Neuronal stem cell (in vitro differentiated cells): ENCODE data around the gene WDR49.

Source experiments
- DNase-seq: peaks from one replicate; pipeline ENCODE4 v3.0.0-alpha.2; 2013; ENCODE audit warnings: low spot score
- H2AFZ ChIP-seq: one replicate; pipeline ENCODE4 v1.6.1; 2013; ENCODE audit warnings: mild to moderate bottlenecking, low read length, inconsistent platforms
- H2AK5ac ChIP-seq: 2 replicates; pipeline ENCODE4 v1.6.1; 2013; ENCODE audit warnings: low read depth, mild to moderate bottlenecking, inconsistent platforms, low read length, moderate library complexity, mixed read lengths
- H2BK120ac ChIP-seq: 2 replicates; pipeline ENCODE4 v1.6.1; 2013; ENCODE audit warnings: low read depth, mild to moderate bottlenecking, inconsistent platforms, low read length, moderate library complexity, mixed read lengths
- H2BK12ac ChIP-seq: one replicate; pipeline ENCODE4 v1.6.1; 2013; ENCODE audit warnings: low read length, inconsistent platforms
- H2BK15ac ChIP-seq: 2 replicates; pipeline ENCODE4 v1.6.1; 2013; ENCODE audit warnings: mild to moderate bottlenecking, low read length, inconsistent platforms, mixed read lengths
- H2BK5ac ChIP-seq: one replicate; pipeline ENCODE4 v1.6.1; 2013; ENCODE audit warnings: inconsistent platforms, mild to moderate bottlenecking, low read length, moderate library complexity
- H3K14ac ChIP-seq: one replicate; pipeline ENCODE4 v1.6.1; 2013; ENCODE audit warnings: low read length, inconsistent platforms
- H3K18ac ChIP-seq: 2 replicates; pipeline ENCODE4 v1.6.1; 2013; ENCODE audit warnings: low read length, inconsistent platforms
- H3K23ac ChIP-seq: 2 replicates; pipeline ENCODE4 v1.6.1; 2013; ENCODE audit warnings: low read depth, mild to moderate bottlenecking, mixed read lengths, low read length, inconsistent platforms; ENCODE audit not compliant: poor library complexity
- H3K27ac ChIP-seq: replicated peaks from 3 replicates; pipeline ENCODE4 v1.5.1; 2013; ENCODE audit warnings: low read length, inconsistent platforms
- H3K27me3 ChIP-seq, 3 experiments: 2 replicates each; pipeline ENCODE4 v1.6.1; 2013; ENCODE audit warnings: low read length in 3 of 3, mild to moderate bottlenecking in 2 of 3, inconsistent platforms in 1 of 3, low read depth in 1 of 3, mixed read lengths in 1 of 3, moderate library complexity in 1 of 3; ENCODE audit not compliant: control insufficient read depth in 3 of 3, insufficient read depth in 3 of 3
- H3K36me3 ChIP-seq, 2 donors: replicated peaks in 1 of 2; 2 replicates each; pipeline ENCODE4 v1.6.1; 2013; ENCODE audit warnings: low read length in 2 of 2; ENCODE audit not compliant: control insufficient read depth in 2 of 2, insufficient read depth in 2 of 2
- H3K4ac ChIP-seq: 2 replicates; pipeline ENCODE4 v1.6.1; 2013; ENCODE audit warnings: inconsistent platforms, mild to moderate bottlenecking, low read length, moderate library complexity
- H3K4me1 ChIP-seq, 2 donors: 1 replicate in 1 of 2; 2 replicates in 1 of 2; pipeline ENCODE4 v1.6.1; 2013; ENCODE audit warnings: low read length in 2 of 2, low read depth in 1 of 2; ENCODE audit not compliant: control insufficient read depth in 2 of 2, insufficient read depth in 1 of 2
- H3K4me2 ChIP-seq: one replicate; pipeline ENCODE4 v1.6.1; 2013; ENCODE audit warnings: mild to moderate bottlenecking, low read length, inconsistent platforms; ENCODE audit not compliant: insufficient read depth, poor library complexity, severe bottlenecking
- H3K4me3 ChIP-seq, 2 donors: 2 replicates each; pipeline ENCODE4 v1.5.1; 2013; ENCODE audit warnings: low read length in 2 of 2, mild to moderate bottlenecking in 2 of 2, inconsistent platforms in 1 of 2, moderate library complexity in 1 of 2
- H3K79me1 ChIP-seq: one replicate; pipeline ENCODE4 v1.6.1; 2013; ENCODE audit warnings: low read depth, mild to moderate bottlenecking, inconsistent platforms, low read length, moderate library complexity
- H3K9ac ChIP-seq: one replicate; pipeline ENCODE4 v1.6.1; 2013; ENCODE audit warnings: mild to moderate bottlenecking, low read depth, low read length, inconsistent platforms; ENCODE audit not compliant: poor library complexity
- H3K9me3 ChIP-seq, 2 donors: replicated peaks in 1 of 2; 2 replicates each; pipeline versions ENCODE3 to v1.6.1; 2013; ENCODE audit warnings: low read length in 2 of 2, mild to moderate bottlenecking in 2 of 2, inconsistent platforms in 1 of 2, low read depth in 1 of 2, mixed read lengths in 1 of 2, moderate library complexity in 1 of 2; ENCODE audit not compliant: control insufficient read depth in 2 of 2, insufficient read depth in 1 of 2
- H4K8ac ChIP-seq: one replicate; pipeline ENCODE4 v1.6.1; 2013; ENCODE audit warnings: low read depth, mild to moderate bottlenecking, inconsistent platforms, low read length, moderate library complexity
- H4K91ac ChIP-seq: one replicate; pipeline ENCODE4 v1.6.1; 2013; ENCODE audit warnings: low read length, low read depth, mild to moderate bottlenecking, inconsistent platforms; ENCODE audit not compliant: poor library complexity
- WGBS, 2 donors: extraction: QIAGEN DNeasy Blood & Tissue Kit; methylation state at CpG; one replicate each; pipeline ENCODE4 v1.1.7; 2013; ENCODE audit warnings: missing lambda C conversion rate in 2 of 2, mixed read lengths in 1 of 2; ENCODE audit not compliant: insufficient read length in 2 of 2, insufficient replicate concordance in 1 of 2; ENCODE audit errors: extremely low coverage in 2 of 2; 5-methylcytosine and 5-hydroxymethylcytosine counted together

The WDR49 gene

DNA sequence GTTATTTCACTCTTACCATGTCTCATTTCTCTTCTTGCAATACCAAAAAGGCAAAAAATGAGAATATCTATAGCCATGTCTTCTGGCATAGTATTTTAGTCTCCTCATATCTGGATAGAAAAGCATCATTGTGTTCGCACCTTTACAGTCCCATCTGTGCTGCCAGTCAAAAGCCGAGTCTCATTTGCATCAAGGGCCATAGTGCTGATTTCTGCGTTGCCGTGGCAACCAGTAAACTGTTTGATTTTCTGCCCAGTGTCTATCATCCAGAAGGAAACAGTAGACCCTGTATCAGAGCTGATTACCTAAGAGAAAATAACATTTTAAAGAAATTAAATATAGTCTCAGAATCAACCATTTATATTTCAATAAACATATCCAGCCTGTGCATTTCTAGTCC is 93.8 kb downstream of the WDR49 start:
- no peak overlapping the region for H3K4me2 ChIP-seq
- H3K27me3 ChIP-seq: no peaks in the 10 kb centered on the region
- H3K18ac ChIP-seq: no peak overlapping the region
- H2AK5ac ChIP-seq: no peak overlapping the region
- no peak overlapping the region for H3K27ac ChIP-seq
- no peaks in the 10 kb centered on the region for H3K9me3 ChIP-seq
- no CpG with 5 or more reads among the region's 4 CpGs for WGBS, 2 donors
- no peak overlapping the region for H3K14ac ChIP-seq
- no peak overlapping the region for H3K4me3 ChIP-seq
- no peak overlapping the region for H4K8ac ChIP-seq
- H2BK12ac ChIP-seq: no peak overlapping the region
- H2BK5ac ChIP-seq: no peak overlapping the region
- H3K79me1 ChIP-seq: no peaks in the 10 kb centered on the region
- H3K9ac ChIP-seq: no peak overlapping the region
- no peak overlapping the region for H2BK15ac ChIP-seq
- no peak overlapping the region for H2BK120ac ChIP-seq
- H3K4me1 ChIP-seq: peaks cover 0 to 8% of the 10 kb centered on the region in 2 donors
- H3K36me3 ChIP-seq: no peaks in the 10 kb centered on the region
- H3K23ac ChIP-seq: no peak overlapping the region
- H4K91ac ChIP-seq: no peak overlapping the region
- H2AFZ ChIP-seq: no peak overlapping the region
- no peak for DNase-seq
- no peak overlapping the region for H3K4ac ChIP-seq

- H2AFZ ChIP-seq: no peak overlapping the region
- no peak overlapping the region for H2AK5ac ChIP-seq
- no peak overlapping the region for H3K9ac ChIP-seq
- peaks cover 0 to 2% of the 10 kb centered on the region in 2 donors for H3K4me1 ChIP-seq
- no peak overlapping the region for H3K4ac ChIP-seq
- H3K9me3 ChIP-seq: no peaks in the 10 kb centered on the region
- H4K91ac ChIP-seq: no peak overlapping the region
- no peak overlapping the region for H3K23ac ChIP-seq
- no peak overlapping the region for H3K4me3 ChIP-seq
- H3K14ac ChIP-seq: no peak overlapping the region
- no peaks in the 10 kb centered on the region for H3K36me3 ChIP-seq
- H2BK120ac ChIP-seq: no peak overlapping the region
- H2BK5ac ChIP-seq: no peak overlapping the region
- no peak overlapping the region for H2BK12ac ChIP-seq
- no peaks in the 10 kb centered on the region for H3K79me1 ChIP-seq
- no peak for DNase-seq
- WGBS, 2 donors: no CpG with 5 or more reads among the region's 3 CpGs
- no peak overlapping the region for H3K27ac ChIP-seq
- H3K4me2 ChIP-seq: no peak overlapping the region
- no peak overlapping the region for H2BK15ac ChIP-seq
- H3K27me3 ChIP-seq: no peaks in the 10 kb centered on the region
- H3K18ac ChIP-seq: no peak overlapping the region
- no peak overlapping the region for H4K8ac ChIP-seq
Measured at GRCh38 chr3:167554898-167555297, 98.8 kb downstream of the WDR49 start.

DNA sequence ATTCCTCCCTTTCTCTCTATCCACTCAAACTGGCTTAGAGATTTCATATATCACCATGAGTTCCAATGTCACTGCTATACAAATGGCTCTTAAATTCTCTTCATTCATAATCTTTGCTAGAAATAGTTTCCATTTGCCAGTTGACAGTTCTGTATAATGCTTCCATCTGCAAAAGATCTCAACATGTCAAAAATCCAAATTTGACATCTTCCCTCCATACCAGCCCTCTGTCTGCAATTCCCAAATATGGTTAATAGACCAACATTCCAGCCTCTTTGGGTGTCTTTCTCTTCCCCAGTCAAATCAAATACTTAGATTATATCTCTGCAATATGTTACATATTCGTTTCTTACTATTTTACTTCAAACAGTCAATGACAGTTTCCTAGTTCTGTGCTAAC is 115.7 kb downstream of the WDR49 start:
- Histone ChIP-seq H3K23ac (no peak overlapping the region), H4K8ac (no peak overlapping the region), H4K91ac (no peak overlapping the region), H3K9me3 (peaks cover 0 to 2% of the 10 kb centered on the region in 2 donors), H3K4me2 (no peak overlapping the region), H2AFZ (no peak overlapping the region), H2AK5ac (no peak overlapping the region), H2BK5ac (no peak overlapping the region), H2BK15ac (no peak overlapping the region), H3K36me3 (no peaks in the 10 kb centered on the region), H3K27me3 (no peaks in the 10 kb centered on the region), H2BK120ac (no peak overlapping the region), H3K14ac (no peak overlapping the region), H3K9ac (no peak overlapping the region), H2BK12ac (no peak overlapping the region), H3K4me1 (peaks cover 0 to 2% of the 10 kb centered on the region in 2 donors), H3K4me3 (no peak overlapping the region), H3K27ac (no peak overlapping the region), H3K4ac (no peak overlapping the region), H3K79me1 (no peaks in the 10 kb centered on the region), H3K18ac (no peak overlapping the region)
- no peak for DNase-seq
- no CpG with 5 or more reads among the region's 1 CpG for WGBS, 2 donors

- DNase-seq: no peak
- H3K27me3 ChIP-seq: no peaks in the 10 kb centered on the region
- H3K4ac ChIP-seq: no peak overlapping the region
- no peak overlapping the region for H2AK5ac ChIP-seq
- no peak overlapping the region for H4K91ac ChIP-seq
- peaks cover 0 to 3% of the 10 kb centered on the region in 2 donors for H3K9me3 ChIP-seq
- H4K8ac ChIP-seq: no peak overlapping the region
- no peak overlapping the region for H3K4me2 ChIP-seq
- no peak overlapping the region for H3K18ac ChIP-seq
- H2BK15ac ChIP-seq: no peak overlapping the region
- H2AFZ ChIP-seq: no peak overlapping the region
- no peaks in the 10 kb centered on the region for H3K79me1 ChIP-seq
- H3K23ac ChIP-seq: no peak overlapping the region
- no peaks in the 10 kb centered on the region for H3K36me3 ChIP-seq
- H3K27ac ChIP-seq: no peak overlapping the region
- H3K4me1 ChIP-seq: no peaks in the 10 kb centered on the region
- H2BK5ac ChIP-seq: no peak overlapping the region
- no peak overlapping the region for H2BK12ac ChIP-seq
- no peak overlapping the region for H3K14ac ChIP-seq
- no peak overlapping the region for H3K4me3 ChIP-seq
- no peak overlapping the region for H2BK120ac ChIP-seq
- H3K9ac ChIP-seq: no peak overlapping the region
Measured at GRCh38 chr3:167521006-167521355, 132.8 kb downstream of the WDR49 start.
